B cell (primary cell): ENCODE data around the gene KCNT2. TPM values are rescaled to one million over a fixed set of nuclear protein-coding genes. Genes with fewer than 3 reads are reported as not detected.

Source experiments
- ATAC-seq: fragments of 200-7000 bp; cut with Tn5 transposase; one replicate; pipeline ENCODE4 v1.10.0; 2021; ENCODE audit warnings: low read depth, mild to moderate bottlenecking, moderate number of reproducible peaks, moderate library complexity
- CTCF ChIA-PET: fragments of 350-600 bp; sonication (Branson Sonifier 250); formaldehyde crosslinking; loops from one replicate; lab custom pipeline; 2021; ENCODE audit warnings: antibody characterized with exemption, inconsistent platforms; lab: Charles Lee
- POLR2A ChIA-PET: fragments of 350-600 bp; sonication (Branson Sonifier 250); formaldehyde crosslinking; loops from one replicate; lab custom pipeline; 2021; ENCODE audit warnings: antibody characterized with exemption; lab: Charles Lee
- DNase-seq: peaks from one replicate; pipeline ENCODE4 v3.0.0; 2013
- H2AFZ ChIP-seq: 2 replicates; pipeline ENCODE4 v1.6.1; 2012; ENCODE audit warnings: mild to moderate bottlenecking, low read depth, low read length; ENCODE audit not compliant: insufficient read depth, poor library complexity, severe bottlenecking
- H3K27ac ChIP-seq, 2 donors: 1 replicate in 1 of 2; 2 replicates in 1 of 2; pipeline ENCODE4 v1.5.1; 2012 to 2013; ENCODE audit warnings: low read length in 2 of 2, mild to moderate bottlenecking in 2 of 2, moderate library complexity in 1 of 2
- H3K27me3 ChIP-seq, 4 experiments: fragments of 200-600 bp in 1 of 4; sonication (generic) in 1 of 4; replicated peaks in 1 of 4; 1 replicate in 2 of 4; 2 replicates in 2 of 4; pipeline versions ENCODE4 v1.6.1 to v1.7.0; 2013 to 2016; ENCODE audit warnings: low read length in 3 of 4, mild to moderate bottlenecking in 2 of 4, mixed read lengths in 1 of 4, moderate library complexity in 1 of 4; ENCODE audit not compliant: insufficient read depth in 4 of 4, control insufficient read depth in 3 of 4; ENCODE audit errors: control extremely low read depth in 1 of 4
- H3K36me3 ChIP-seq, 2 experiments: replicated peaks in 1 of 2; 1 replicate in 1 of 2; 2 replicates in 1 of 2; pipeline versions ENCODE4 v1.6.1 to v1.7.1; 2013; ENCODE audit warnings: low read length in 1 of 2; ENCODE audit not compliant: insufficient read depth in 2 of 2, control insufficient read depth in 1 of 2; ENCODE audit errors: control extremely low read depth in 1 of 2, extremely low read depth in 1 of 2
- H3K4me1 ChIP-seq, 2 donors: fragments of 200-600 bp in 1 of 2; sonication (generic) in 1 of 2; 1 replicate in 1 of 2; 2 replicates in 1 of 2; pipeline versions ENCODE4 v1.5.1 to v1.6.1; 2013 to 2017; ENCODE audit warnings: low read length in 2 of 2; ENCODE audit not compliant: control insufficient read depth in 2 of 2, insufficient read depth in 2 of 2
- H3K4me2 ChIP-seq: replicated peaks from 2 replicates; pipeline ENCODE3; 2012; ENCODE audit warnings: mild to moderate bottlenecking, low read depth, low read length; ENCODE audit not compliant: poor library complexity, severe bottlenecking
- H3K4me3 ChIP-seq, 5 experiments: fragments of 200-600 bp in 1 of 5; sonication (generic) in 1 of 5; 1 replicate in 3 of 5; 2 replicates in 2 of 5; pipeline versions ENCODE4 v1.5.1 to v1.7.0; 2011 to 2016; ENCODE audit warnings: low read length in 4 of 5, mild to moderate bottlenecking in 4 of 5, low read depth in 2 of 5, control low read depth in 1 of 5, moderate library complexity in 1 of 5; ENCODE audit not compliant: insufficient read depth in 1 of 5; ENCODE audit errors: control extremely low read depth in 1 of 5, extremely low read depth in 1 of 5
- H3K79me2 ChIP-seq: fragments of 200-600 bp; sonication (generic); one replicate; pipeline ENCODE4 v1.6.0; 2016; ENCODE audit warnings: low read length; ENCODE audit not compliant: control insufficient read depth, insufficient read depth
- H3K9ac ChIP-seq: fragments of 200-600 bp; sonication (generic); 2 replicates; pipeline ENCODE4 v1.6.1; 2017; ENCODE audit warnings: mild to moderate bottlenecking, low read length, moderate library complexity
- H3K9me3 ChIP-seq, 3 donors: one replicate each; pipeline versions ENCODE4 v1.6.1 to v1.7.1; 2013; ENCODE audit warnings: low read length in 2 of 3; ENCODE audit not compliant: control insufficient read depth in 2 of 3, insufficient read depth in 1 of 3; ENCODE audit errors: control extremely low read depth in 1 of 3
- H4K20me1 ChIP-seq: 2 replicates; pipeline ENCODE4 v1.6.0; 2012; ENCODE audit warnings: mild to moderate bottlenecking, low read length; ENCODE audit not compliant: insufficient read depth, control insufficient read depth, poor library complexity, severe bottlenecking
- H3K27ac Mint-ChIP-seq: one replicate; pipeline ENCODE4 v1.8.0; 2021; ENCODE audit warnings: mixed read lengths
- H3K27me3 Mint-ChIP-seq: one replicate; pipeline ENCODE4 v1.8.0; 2021; ENCODE audit warnings: mixed read lengths
- H3K4me1 Mint-ChIP-seq: one replicate; pipeline ENCODE4 v1.8.0; 2021; ENCODE audit warnings: mixed read lengths
- H3K4me3 Mint-ChIP-seq: one replicate; pipeline ENCODE4 v1.8.0; 2021; ENCODE audit warnings: mixed read lengths
- H3K9me3 Mint-ChIP-seq: one replicate; pipeline ENCODE4 v1.8.0; 2022; ENCODE audit warnings: mixed read lengths; ENCODE audit not compliant: insufficient read depth
- EZH2 ChIP-seq: IDR thresholded peaks from 2 replicates; pipeline ENCODE4 v1.6.1; 2012; ENCODE audit warnings: borderline replicate concordance, low read depth, mild to moderate bottlenecking, moderate library complexity, low read length; ENCODE audit not compliant: insufficient read depth, poor library complexity, severe bottlenecking
- WGBS: methylation state at CpG from one replicate; pipeline ENCODE4 v1.1.5; 2013; ENCODE audit warnings: missing lambda C conversion rate; ENCODE audit not compliant: insufficient coverage; 5-methylcytosine and 5-hydroxymethylcytosine counted together
- intact Hi-C: fragments of 100-400 bp; cut with micrococcal nuclease; formaldehyde crosslinking; loops from one replicate; pipeline ENCODE4 v1.10.0; 2022
- polyA plus RNA-seq: library from polyadenylated mRNA; depleted of rRNA; stranded (reverse); fragments of >200 nt; gene quantifications from 2 replicates; pipeline ENCODE4 v1.2.3, GENCODE V29; 2012
- total RNA-seq, 2 donors: library from RNA; stranded (reverse); fragments of 120-200 nt in 1 of 2; gene quantifications; 1 replicate in 1 of 2; 2 replicates in 1 of 2; pipeline versions ENCODE4 v1.2.3 to v1.2.4, GENCODE V29; 2013 to 2022
- TF ChIP-seq, protein P1 (sequence below): fragments of 200-600 bp; IDR thresholded peaks from one replicate; pipeline ENCODE4 v1.8.0; 2022; ENCODE audit warnings: antibody characterized with exemption, mild to moderate bottlenecking

Gene KCNT2
- total and polyA plus RNA-seq, 2 donors (not counting 1 experiment from before 2014, with no cell fraction given), result not detected

DNA sequence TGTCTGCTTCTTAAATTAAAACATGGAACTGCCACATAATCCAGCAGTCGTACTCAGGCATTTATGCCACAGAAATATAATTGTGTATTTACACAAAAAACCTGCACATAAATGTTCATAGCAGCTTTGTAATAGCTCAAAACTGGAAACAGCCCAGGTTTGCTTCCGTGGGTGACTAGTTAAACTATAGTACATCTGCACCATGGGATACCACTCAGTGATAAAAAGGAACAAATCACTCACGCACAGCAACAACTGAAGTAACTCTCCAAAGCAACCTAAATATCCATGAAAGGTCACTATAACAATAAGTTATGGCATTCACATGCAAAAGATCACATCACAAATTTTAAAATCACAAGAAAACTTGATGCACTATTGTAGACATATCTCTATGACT lies 64.4 kb downstream of the KCNT2 start:
- Histone ChIP-seq H3K27ac (no peak overlapping the region), H3K79me2 (no peaks in the 10 kb centered on the region), H2AFZ (no peak overlapping the region), H3K9me3 (peaks cover 0 to 1% (median 0%) of the 10 kb centered on the region in 3 donors), H3K4me1 (no peaks in the 10 kb centered on the region), H3K27me3 (no peaks in the 10 kb centered on the region), H3K36me3 (no peaks in the 10 kb centered on the region), H3K4me3 (no peak overlapping the region), H4K20me1 (no peaks in the 10 kb centered on the region), H3K4me2 (no peak overlapping the region), H3K9ac (no peak overlapping the region)
- DNase-seq (no peak), ATAC-seq (no peak)
- Mint-ChIP-seq H3K27me3 (no peaks in the 10 kb centered on the region), H3K9me3 (no peaks in the 10 kb centered on the region), H3K4me3 (no peak overlapping the region), H3K4me1 (no peaks in the 10 kb centered on the region), H3K27ac (no peak overlapping the region)
- WGBS, result 100% methylated on average over 1 of the region's 3 CpGs
- ChIA-PET POLR2A (no interaction called here), CTCF (no interaction called here)
- TF ChIP-seq, protein P1, sequence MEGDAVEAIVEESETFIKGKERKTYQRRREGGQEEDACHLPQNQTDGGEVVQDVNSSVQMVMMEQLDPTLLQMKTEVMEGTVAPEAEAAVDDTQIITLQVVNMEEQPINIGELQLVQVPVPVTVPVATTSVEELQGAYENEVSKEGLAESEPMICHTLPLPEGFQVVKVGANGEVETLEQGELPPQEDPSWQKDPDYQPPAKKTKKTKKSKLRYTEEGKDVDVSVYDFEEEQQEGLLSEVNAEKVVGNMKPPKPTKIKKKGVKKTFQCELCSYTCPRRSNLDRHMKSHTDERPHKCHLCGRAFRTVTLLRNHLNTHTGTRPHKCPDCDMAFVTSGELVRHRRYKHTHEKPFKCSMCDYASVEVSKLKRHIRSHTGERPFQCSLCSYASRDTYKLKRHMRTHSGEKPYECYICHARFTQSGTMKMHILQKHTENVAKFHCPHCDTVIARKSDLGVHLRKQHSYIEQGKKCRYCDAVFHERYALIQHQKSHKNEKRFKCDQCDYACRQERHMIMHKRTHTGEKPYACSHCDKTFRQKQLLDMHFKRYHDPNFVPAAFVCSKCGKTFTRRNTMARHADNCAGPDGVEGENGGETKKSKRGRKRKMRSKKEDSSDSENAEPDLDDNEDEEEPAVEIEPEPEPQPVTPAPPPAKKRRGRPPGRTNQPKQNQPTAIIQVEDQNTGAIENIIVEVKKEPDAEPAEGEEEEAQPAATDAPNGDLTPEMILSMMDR, result no peak
- TF ChIP-seq EZH2, result no peak
- intact Hi-C loops, result no loop called here

- WGBS, result no CpG with 5 or more reads among the region's 4 CpGs
- H3K27me3 ChIP-seq, result no peaks in the 10 kb centered on the region
- intact Hi-C loops, result no loop called here
- ChIA-PET POLR2A (no interaction called here), CTCF (no interaction called here)
- no peaks in the 10 kb centered on the region for H4K20me1 ChIP-seq
- ATAC-seq (no peak), DNase-seq (no peak)
- H3K27ac ChIP-seq, result no peak overlapping the region
- Mint-ChIP-seq H3K4me3 (no peak overlapping the region), H3K9me3 (peaks cover 4% of the 10 kb centered on the region), H3K27me3 (no peaks in the 10 kb centered on the region), H3K27ac (no peak overlapping the region), H3K4me1 (no peaks in the 10 kb centered on the region)
- no peak overlapping the region for H3K4me2 ChIP-seq
- no peak overlapping the region for H3K4me3 ChIP-seq
- TF ChIP-seq EZH2, result no peak
- TF ChIP-seq, protein P1, result no peak
- H3K79me2 ChIP-seq, result no peaks in the 10 kb centered on the region
- H3K36me3 ChIP-seq, result no peaks in the 10 kb centered on the region
- H3K9me3 ChIP-seq, result peaks cover 1 to 24% (median 14%) of the 10 kb centered on the region in 3 donors
- no peaks in the 10 kb centered on the region for H3K4me1 ChIP-seq
- H3K9ac ChIP-seq, result no peak overlapping the region
- no peak overlapping the region for H2AFZ ChIP-seq
Measured at GRCh38 chr1:196538473-196538872, 69.8 kb downstream of the KCNT2 start.
